ENCODE data around the gene RPA4.
"Not testable (repeated sequence)": the region's sequence is repeated elsewhere in the genome, so short reads cannot be mapped to it uniquely, and the experiment has no call there.

RPA4 gene

GRCh38 chrX:96843566-96843965 lies 40.1 kb upstream of the RPA4 start:
- TF ChIP-seq, protein P1, sequence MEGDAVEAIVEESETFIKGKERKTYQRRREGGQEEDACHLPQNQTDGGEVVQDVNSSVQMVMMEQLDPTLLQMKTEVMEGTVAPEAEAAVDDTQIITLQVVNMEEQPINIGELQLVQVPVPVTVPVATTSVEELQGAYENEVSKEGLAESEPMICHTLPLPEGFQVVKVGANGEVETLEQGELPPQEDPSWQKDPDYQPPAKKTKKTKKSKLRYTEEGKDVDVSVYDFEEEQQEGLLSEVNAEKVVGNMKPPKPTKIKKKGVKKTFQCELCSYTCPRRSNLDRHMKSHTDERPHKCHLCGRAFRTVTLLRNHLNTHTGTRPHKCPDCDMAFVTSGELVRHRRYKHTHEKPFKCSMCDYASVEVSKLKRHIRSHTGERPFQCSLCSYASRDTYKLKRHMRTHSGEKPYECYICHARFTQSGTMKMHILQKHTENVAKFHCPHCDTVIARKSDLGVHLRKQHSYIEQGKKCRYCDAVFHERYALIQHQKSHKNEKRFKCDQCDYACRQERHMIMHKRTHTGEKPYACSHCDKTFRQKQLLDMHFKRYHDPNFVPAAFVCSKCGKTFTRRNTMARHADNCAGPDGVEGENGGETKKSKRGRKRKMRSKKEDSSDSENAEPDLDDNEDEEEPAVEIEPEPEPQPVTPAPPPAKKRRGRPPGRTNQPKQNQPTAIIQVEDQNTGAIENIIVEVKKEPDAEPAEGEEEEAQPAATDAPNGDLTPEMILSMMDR (IDR thresholded peaks at IDR 0.05; ENCODE audit: borderline replicate concordance, insufficient read depth, low read depth, low read length) = no peak
- H3K4me3 ChIP-seq (ENCODE audit: low read depth, low read length) = no peak overlapping the region

- H3K4me3 ChIP-seq (ENCODE audit: low read depth, low read length) = no peak overlapping the region
- TF ChIP-seq, protein P1 (IDR thresholded peaks at IDR 0.05; ENCODE audit: borderline replicate concordance, insufficient read depth, low read depth, low read length) = no peak
Measured at GRCh38 chrX:96846841-96847240, 36.9 kb upstream of the RPA4 start.

- not testable (repeated sequence) for H3K4me3 ChIP-seq (ENCODE audit: low read depth, low read length)
Measured at GRCh38 chrX:96859422-96859821, 24.3 kb upstream of the RPA4 start.

DNA sequence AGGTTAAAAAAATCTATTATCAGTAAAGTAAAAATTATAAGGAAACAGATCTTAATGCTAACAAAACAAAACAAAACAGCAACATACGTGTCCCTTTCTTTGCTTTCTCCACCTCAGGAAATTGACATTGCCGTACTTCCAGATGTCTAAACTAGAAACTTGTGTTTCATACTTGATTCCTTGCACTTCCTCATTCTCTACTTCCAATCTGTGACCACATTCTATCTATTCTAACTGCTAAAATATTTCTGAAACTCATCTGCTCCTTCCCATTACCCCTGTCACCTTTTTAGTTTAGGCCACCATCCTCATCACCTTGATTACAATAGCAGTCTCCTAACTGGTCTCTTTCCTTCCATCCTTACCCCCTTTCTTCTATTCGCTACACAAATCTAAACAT lies 22.5 kb upstream of the RPA4 start:
- TF ChIP-seq, protein P1 (IDR thresholded peaks at IDR 0.05; ENCODE audit: borderline replicate concordance, insufficient read depth, low read depth, low read length) = no peak
- H3K4me3 ChIP-seq (ENCODE audit: low read depth, low read length) = peak overlapping the region; percentile 16

- H3K4me3 ChIP-seq (ENCODE audit: low read depth, low read length) = no peak overlapping the region
- TF ChIP-seq, protein P1 (IDR thresholded peaks at IDR 0.05; ENCODE audit: borderline replicate concordance, insufficient read depth, low read depth, low read length) = no peak
Measured at GRCh38 chrX:96861661-96862060, 22.0 kb upstream of the RPA4 start.

DNA sequence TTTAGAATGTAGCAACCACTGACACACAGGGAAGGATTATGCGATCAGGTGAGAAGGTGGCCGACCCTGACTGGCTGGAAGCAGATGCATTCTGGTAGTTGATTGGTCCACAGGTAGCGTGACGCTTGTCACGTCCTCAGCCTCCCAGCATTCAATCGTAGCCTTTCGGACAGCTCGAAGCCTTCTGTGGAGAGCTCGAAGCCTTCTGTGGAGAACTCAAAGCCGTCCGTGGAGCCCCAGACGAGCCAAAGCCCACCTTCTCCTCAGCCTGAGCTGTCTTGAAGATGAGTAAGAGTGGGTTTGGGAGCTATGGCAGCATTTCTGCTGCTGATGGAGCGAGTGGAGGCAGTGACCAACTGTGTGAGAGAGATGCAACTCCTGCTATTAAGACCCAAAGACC lies 319 bp downstream of the RPA4 start:
- H3K4me3 ChIP-seq (ENCODE audit: low read depth, low read length) = no peak overlapping the region
- TF ChIP-seq, protein P1 (IDR thresholded peaks at IDR 0.05; ENCODE audit: borderline replicate concordance, insufficient read depth, low read depth, low read length) = no peak

- no peak overlapping the region for H3K4me3 ChIP-seq (ENCODE audit: low read depth, low read length)
- TF ChIP-seq, protein P1 (IDR thresholded peaks at IDR 0.05; ENCODE audit: borderline replicate concordance, insufficient read depth, low read depth, low read length) = no peak
Measured at GRCh38 chrX:96889726-96890125, 6.0 kb downstream of the RPA4 start.

GRCh38 chrX:96906741-96907140 lies 23.0 kb downstream of the RPA4 start:
- TF ChIP-seq, protein P1 (IDR thresholded peaks at IDR 0.05; ENCODE audit: borderline replicate concordance, insufficient read depth, low read depth, low read length) = no peak
- no peak overlapping the region for H3K4me3 ChIP-seq (ENCODE audit: low read depth, low read length)

Measured in GM12875 (cell line).